22Rv1 (cell line): Measurements from ENCODE around the gene INTS1.

ENCODE experiments used
- ZFX ChIP-seq: fragments of 450-650 bp; IDR thresholded peaks from 2 replicates; pipeline ENCODE4 v1.6.1; 2017; ENCODE audit warnings: antibody characterized with exemption, borderline replicate concordance
- TF ChIP-seq, protein P1 (sequence below): fragments of 450-650 bp; IDR thresholded peaks from 2 replicates; pipeline ENCODE4 v1.5.1; 2017; ENCODE audit warnings: mild to moderate bottlenecking

DNA sequence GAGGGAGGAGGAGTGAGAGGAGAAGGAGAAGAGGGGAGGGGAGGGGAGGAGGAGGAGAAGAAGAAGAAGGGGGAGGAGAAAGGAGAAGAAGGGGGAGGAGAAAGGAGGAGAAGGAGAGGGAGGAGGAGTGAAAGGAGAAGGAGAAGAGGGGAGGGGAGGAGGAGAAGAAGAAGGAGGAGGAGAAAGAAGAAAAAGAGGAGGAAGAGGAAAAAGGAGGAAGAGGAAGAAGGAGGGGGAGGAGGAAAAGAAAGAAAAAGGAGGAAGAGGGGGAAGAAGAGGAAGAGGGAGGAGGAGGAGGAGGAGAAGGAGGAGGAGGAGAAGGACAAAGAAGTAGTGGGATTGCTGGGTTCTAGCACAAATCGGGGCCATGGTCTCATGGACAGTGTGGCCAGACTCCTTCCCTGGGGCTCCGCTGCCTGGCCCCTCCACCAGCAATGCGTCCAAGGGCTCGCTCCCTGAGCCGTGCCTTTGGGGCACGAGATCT lies 22.1 kb upstream of the INTS1 start:
- TF ChIP-seq, protein P1, sequence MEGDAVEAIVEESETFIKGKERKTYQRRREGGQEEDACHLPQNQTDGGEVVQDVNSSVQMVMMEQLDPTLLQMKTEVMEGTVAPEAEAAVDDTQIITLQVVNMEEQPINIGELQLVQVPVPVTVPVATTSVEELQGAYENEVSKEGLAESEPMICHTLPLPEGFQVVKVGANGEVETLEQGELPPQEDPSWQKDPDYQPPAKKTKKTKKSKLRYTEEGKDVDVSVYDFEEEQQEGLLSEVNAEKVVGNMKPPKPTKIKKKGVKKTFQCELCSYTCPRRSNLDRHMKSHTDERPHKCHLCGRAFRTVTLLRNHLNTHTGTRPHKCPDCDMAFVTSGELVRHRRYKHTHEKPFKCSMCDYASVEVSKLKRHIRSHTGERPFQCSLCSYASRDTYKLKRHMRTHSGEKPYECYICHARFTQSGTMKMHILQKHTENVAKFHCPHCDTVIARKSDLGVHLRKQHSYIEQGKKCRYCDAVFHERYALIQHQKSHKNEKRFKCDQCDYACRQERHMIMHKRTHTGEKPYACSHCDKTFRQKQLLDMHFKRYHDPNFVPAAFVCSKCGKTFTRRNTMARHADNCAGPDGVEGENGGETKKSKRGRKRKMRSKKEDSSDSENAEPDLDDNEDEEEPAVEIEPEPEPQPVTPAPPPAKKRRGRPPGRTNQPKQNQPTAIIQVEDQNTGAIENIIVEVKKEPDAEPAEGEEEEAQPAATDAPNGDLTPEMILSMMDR = no peak
- no peak for TF ChIP-seq ZFX
